GM12875 (cell line): Measurements from ENCODE around the gene SCRG1.

Experiments used
- H3K4me3 ChIP-seq: one replicate; pipeline ENCODE4 v1.5.1; 2011; ENCODE audit warnings: low read depth, low read length, control low read depth
- TF ChIP-seq, protein P1 (sequence below): IDR thresholded peaks from 2 replicates; pipeline ENCODE4 v1.5.1; 2011; ENCODE audit warnings: low read depth, mild to moderate bottlenecking, control low read depth, inconsistent platforms, low read length, moderate library complexity, borderline replicate concordance; ENCODE audit not compliant: insufficient read depth

The SCRG1 gene

DNA sequence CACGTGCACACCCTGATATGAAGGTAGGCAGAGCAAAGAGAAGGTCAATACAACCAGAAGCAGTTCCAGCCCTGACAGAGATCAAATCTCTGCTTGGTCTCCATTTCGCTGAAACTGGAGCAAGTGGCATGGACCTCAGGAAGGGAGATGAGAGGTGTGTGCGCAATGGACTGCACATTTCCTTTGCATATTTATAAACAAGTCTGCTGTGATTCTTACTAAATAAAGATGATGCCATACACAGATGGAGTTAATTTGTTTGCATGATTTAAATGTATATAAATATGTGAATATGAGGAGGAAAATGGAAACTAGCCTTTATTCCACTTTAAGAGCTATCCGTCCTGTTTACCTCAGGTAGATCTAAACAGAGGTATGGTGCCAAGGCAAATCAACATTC lies 2.1 kb upstream of the SCRG1 start:
- H3K4me3 ChIP-seq = no peak overlapping the region
- TF ChIP-seq, protein P1, sequence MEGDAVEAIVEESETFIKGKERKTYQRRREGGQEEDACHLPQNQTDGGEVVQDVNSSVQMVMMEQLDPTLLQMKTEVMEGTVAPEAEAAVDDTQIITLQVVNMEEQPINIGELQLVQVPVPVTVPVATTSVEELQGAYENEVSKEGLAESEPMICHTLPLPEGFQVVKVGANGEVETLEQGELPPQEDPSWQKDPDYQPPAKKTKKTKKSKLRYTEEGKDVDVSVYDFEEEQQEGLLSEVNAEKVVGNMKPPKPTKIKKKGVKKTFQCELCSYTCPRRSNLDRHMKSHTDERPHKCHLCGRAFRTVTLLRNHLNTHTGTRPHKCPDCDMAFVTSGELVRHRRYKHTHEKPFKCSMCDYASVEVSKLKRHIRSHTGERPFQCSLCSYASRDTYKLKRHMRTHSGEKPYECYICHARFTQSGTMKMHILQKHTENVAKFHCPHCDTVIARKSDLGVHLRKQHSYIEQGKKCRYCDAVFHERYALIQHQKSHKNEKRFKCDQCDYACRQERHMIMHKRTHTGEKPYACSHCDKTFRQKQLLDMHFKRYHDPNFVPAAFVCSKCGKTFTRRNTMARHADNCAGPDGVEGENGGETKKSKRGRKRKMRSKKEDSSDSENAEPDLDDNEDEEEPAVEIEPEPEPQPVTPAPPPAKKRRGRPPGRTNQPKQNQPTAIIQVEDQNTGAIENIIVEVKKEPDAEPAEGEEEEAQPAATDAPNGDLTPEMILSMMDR = no peak

DNA sequence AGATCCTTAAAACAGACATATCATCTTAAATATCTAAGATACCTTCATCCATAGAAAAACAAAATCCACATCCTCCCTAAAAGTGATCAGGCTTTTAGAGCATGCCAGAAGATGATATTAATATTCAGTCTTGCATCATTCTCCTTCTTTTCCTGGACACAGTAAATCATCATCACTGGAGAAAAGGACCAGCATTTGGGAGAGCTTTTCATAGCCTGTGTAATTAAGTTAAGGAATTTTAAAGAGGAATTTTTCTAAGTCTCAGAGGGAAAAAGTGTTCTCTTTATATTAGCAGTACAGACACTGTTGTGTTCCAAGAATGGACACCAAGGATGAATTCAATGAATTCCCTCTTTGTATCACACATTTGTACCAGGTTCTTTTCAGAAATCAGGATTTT lies 696 bp downstream of the SCRG1 start:
- no peak overlapping the region for H3K4me3 ChIP-seq
- TF ChIP-seq, protein P1 = no peak

GRCh38 chr4:173397604-173398003 lies 1.3 kb downstream of the SCRG1 start:
- TF ChIP-seq, protein P1 = no peak
- H3K4me3 ChIP-seq = no peak overlapping the region

DNA sequence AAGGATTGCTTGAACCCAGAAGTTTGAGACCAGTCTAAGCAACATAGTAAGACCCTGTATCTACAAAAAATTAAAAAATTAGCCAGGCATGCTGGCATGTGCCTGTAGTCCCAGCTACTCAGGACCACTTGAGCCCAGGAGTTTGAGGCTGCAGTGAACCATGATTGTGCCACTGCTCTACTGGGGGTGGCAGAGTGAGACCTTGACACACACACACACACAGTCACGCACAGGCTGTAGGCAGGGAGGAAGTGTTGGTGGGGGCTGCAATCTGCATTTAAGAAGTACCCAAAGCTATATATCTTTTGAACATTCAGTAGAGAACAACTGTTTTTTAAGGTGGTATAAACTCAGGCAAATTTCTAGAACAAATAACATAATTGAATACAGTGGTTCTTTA lies 7.2 kb downstream of the SCRG1 start:
- no peak overlapping the region for H3K4me3 ChIP-seq
- TF ChIP-seq, protein P1 = no peak

DNA sequence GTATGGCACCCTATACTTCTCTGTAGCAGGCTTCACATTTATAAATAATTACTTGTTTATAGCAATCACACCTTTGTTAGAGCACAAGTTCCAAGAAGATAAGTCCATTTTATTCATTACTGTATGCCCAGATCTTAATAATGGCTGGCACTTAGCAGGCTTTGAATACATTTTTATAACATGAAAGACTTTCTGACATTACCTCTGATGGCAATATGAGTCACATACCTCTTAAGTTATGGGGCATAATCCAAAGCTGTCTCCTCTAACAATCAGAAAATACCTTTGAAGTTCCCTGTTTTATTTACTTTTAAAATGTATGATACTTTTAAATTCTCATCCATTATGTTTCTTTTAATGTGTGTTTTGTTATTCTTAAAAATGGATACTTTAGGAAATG lies 12.2 kb downstream of the SCRG1 start:
- TF ChIP-seq, protein P1 = no peak
- no peak overlapping the region for H3K4me3 ChIP-seq

DNA sequence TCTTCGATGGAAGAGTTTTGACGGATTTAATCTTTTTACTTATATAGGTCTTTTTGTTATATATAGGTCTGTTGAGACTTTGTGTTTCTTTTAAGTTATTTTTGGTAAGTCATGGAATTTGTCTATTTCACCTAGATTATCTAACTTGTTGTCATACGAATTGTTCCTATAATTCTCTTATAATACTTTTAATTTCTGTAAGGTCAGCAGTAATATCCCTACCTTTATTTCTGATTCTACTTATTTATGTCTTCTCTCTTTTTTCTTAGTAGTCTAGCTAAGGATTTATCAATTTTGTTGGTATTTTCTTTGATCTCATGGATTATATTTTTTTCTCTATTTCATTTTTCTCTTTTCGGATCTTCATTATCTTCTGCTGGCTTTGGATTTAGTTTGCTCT lies 16.6 kb downstream of the SCRG1 start:
- TF ChIP-seq, protein P1 = no peak

GRCh38 chr4:173381610-173382009 lies 17.3 kb downstream of the SCRG1 start:
- TF ChIP-seq, protein P1 = no peak
- H3K4me3 ChIP-seq = no peak overlapping the region

More for the DNA sequence above, 16.6 kb downstream of the SCRG1 start:
- H3K4me3 ChIP-seq = no peak overlapping the region
